Dendritic cell treated with granulocyte-macrophage colony-stimulating factor and Interleukin-4, amounts not matched to agents 40 ng/mL and 50 ng/mL, for 4 days (primary cell): ENCODE data around the gene USP48.

Experiments used
- H3K27ac Mint-ChIP-seq: one replicate; pipeline ENCODE4 v1.8.0; 2022; ENCODE audit warnings: mild to moderate bottlenecking, mixed read lengths
- H3K27me3 Mint-ChIP-seq: one replicate; pipeline ENCODE4 v1.8.0; 2022; ENCODE audit warnings: mild to moderate bottlenecking, mixed read lengths
- H3K36me3 Mint-ChIP-seq: one replicate; pipeline ENCODE4 v1.8.0; 2022; ENCODE audit warnings: low read depth, mixed read lengths
- H3K4me1 Mint-ChIP-seq: one replicate; pipeline ENCODE4 v1.8.0; 2022; ENCODE audit warnings: low read depth, mixed read lengths
- H3K4me3 Mint-ChIP-seq: one replicate; pipeline ENCODE4 v1.8.0; 2022; ENCODE audit warnings: mild to moderate bottlenecking, moderate library complexity, mixed read lengths
- H3K9me3 Mint-ChIP-seq: one replicate; pipeline ENCODE4 v1.8.0; 2022; ENCODE audit warnings: mixed read lengths
- intact Hi-C: fragments of 100-400 bp; cut with micrococcal nuclease; formaldehyde crosslinking; loops from one replicate; pipeline ENCODE4 v1.15.0; 2022

USP48 gene

GRCh38 chr1:21666576-21667320, 116.2 kb downstream of the USP48 start:
- no peaks in the 10 kb centered on the region for H3K36me3 Mint-ChIP-seq
- H3K27ac Mint-ChIP-seq, result peak overlapping the region; percentile 58
- peak overlapping the region; percentile 40 for H3K4me3 Mint-ChIP-seq
- intact Hi-C loops, result no loop called here
- H3K27me3 Mint-ChIP-seq, result peaks cover 73% of the 10 kb centered on the region
- no peaks in the 10 kb centered on the region for H3K9me3 Mint-ChIP-seq
- H3K4me1 Mint-ChIP-seq, result peaks cover 80% of the 10 kb centered on the region

- Mint-ChIP-seq H3K4me3 (peak overlapping the region; percentile 40), H3K4me1 (peaks cover 72% of the 10 kb centered on the region), H3K27me3 (peaks cover 68% of the 10 kb centered on the region), H3K27ac (peak overlapping the region; percentile 58), H3K9me3 (no peaks in the 10 kb centered on the region), H3K36me3 (no peaks in the 10 kb centered on the region)
- intact Hi-C loops, result no loop called here
Measured at GRCh38 chr1:21665711-21666575, 117.0 kb downstream of the USP48 start.

DNA sequence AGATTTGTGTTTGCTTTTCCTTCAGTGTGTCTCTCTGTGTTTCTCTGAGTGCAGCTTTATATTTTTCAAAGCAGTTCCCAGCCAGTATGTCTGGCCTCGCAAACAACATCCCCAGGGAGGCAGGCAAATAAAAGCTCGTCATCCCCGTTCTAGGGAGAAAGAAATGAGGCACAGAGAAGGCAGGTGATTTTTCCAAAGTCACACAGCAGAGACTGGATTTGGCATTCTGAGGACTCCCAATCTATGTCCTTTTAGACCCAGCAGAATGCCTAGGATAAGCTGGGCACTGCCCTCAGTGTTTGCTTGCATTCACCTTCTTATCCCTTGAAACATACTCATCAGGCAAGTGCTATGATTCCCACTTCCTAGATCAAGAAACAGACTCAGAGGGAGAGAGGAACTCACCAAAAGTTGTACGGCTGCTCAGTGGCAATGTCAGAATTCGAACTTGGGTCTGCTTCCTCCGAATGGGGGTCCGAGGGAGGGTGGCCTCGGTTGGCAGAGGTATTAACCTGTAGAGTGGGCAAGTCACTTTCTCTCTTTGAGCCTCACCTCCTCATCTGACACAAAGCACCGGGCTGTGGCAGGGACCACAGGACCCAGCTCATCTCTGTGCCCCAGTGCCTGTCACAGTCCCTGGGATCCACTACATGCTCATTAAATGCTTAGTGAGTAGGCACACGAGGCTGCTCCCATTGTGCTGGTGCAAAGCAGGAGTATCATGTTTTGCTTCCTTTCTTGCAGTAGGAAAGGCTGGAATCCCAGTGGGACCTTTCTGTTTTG, 118.0 kb downstream of the USP48 start:
- Mint-ChIP-seq H3K4me3 (no peak overlapping the region), H3K27ac (peak overlapping the region; percentile 58), H3K36me3 (peaks cover 5% of the 10 kb centered on the region), H3K4me1 (peaks cover 63% of the 10 kb centered on the region), H3K9me3 (no peaks in the 10 kb centered on the region), H3K27me3 (peaks cover 69% of the 10 kb centered on the region)
- intact Hi-C loops, result no loop called here

GRCh38 chr1:21663951-21664805, 118.8 kb downstream of the USP48 start:
- H3K36me3 Mint-ChIP-seq, result peaks cover 5% of the 10 kb centered on the region
- intact Hi-C loops, result no loop called here
- H3K9me3 Mint-ChIP-seq, result no peaks in the 10 kb centered on the region
- H3K27me3 Mint-ChIP-seq, result peaks cover 70% of the 10 kb centered on the region
- H3K4me3 Mint-ChIP-seq, result peak overlapping the region; percentile 25
- peaks cover 63% of the 10 kb centered on the region for H3K4me1 Mint-ChIP-seq
- H3K27ac Mint-ChIP-seq, result no peak overlapping the region

DNA sequence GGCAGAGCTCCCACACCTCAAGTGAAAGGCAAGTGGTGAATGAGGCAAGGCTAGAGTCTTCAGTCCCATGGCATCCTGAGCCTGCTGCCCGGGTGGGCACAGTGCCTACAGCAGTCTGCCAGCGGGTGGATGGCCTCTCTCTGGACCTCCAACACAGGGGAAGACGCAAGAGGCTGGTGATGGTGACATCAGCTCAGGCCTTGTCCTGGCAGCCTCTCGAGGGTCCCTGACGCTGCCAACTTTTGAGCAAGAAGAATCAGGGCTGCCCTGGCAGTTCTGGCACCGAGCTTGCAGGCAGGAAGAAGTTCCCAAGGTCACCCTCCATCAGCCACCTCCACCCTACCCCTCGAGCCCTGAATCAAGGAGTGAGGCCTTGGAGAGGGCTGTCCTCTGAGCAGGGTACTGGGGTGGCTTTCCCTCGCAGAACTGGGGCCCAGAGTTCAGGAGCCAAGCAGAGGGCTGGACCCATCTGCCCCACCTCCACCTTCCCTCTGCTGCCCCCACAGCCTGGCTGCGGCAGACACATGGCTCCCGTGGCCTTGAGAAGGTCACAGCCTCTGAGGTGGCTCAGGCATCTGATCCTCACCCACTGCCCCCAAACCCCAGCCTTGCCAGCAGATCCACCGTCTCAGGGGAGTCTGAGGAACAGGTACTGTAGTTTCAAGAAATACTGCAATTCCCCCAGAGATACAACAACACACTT, 119.5 kb downstream of the USP48 start:
- Mint-ChIP-seq H3K36me3 (peaks cover 5% of the 10 kb centered on the region), H3K27me3 (peaks cover 64% of the 10 kb centered on the region), H3K4me3 (no peak overlapping the region), H3K4me1 (peaks cover 57% of the 10 kb centered on the region), H3K9me3 (no peaks in the 10 kb centered on the region), H3K27ac (no peak overlapping the region)
- intact Hi-C loops, result no loop called here

GRCh38 chr1:21662426-21663247, 120.3 kb downstream of the USP48 start:
- no peak overlapping the region for H3K4me3 Mint-ChIP-seq
- peaks cover 58% of the 10 kb centered on the region for H3K27me3 Mint-ChIP-seq
- H3K9me3 Mint-ChIP-seq, result no peaks in the 10 kb centered on the region
- intact Hi-C loops, result no loop called here
- H3K36me3 Mint-ChIP-seq, result peaks cover 5% of the 10 kb centered on the region
- H3K27ac Mint-ChIP-seq, result no peak overlapping the region
- peaks cover 49% of the 10 kb centered on the region for H3K4me1 Mint-ChIP-seq

- Mint-ChIP-seq H3K36me3 (peaks cover 5% of the 10 kb centered on the region), H3K9me3 (no peaks in the 10 kb centered on the region), H3K4me1 (peaks cover 42% of the 10 kb centered on the region), H3K27me3 (peaks cover 59% of the 10 kb centered on the region), H3K4me3 (no peak overlapping the region), H3K27ac (no peak overlapping the region)
- intact Hi-C loops, result no loop called here
Measured at GRCh38 chr1:21661886-21662285, 121.1 kb downstream of the USP48 start.

GRCh38 chr1:21659924-21660326, 123.0 kb downstream of the USP48 start:
- Mint-ChIP-seq H3K4me1 (peaks cover 22% of the 10 kb centered on the region), H3K27me3 (peaks cover 55% of the 10 kb centered on the region), H3K9me3 (no peaks in the 10 kb centered on the region), H3K36me3 (peaks cover 5% of the 10 kb centered on the region), H3K4me3 (no peak overlapping the region), H3K27ac (no peak overlapping the region)
- intact Hi-C loops, result loop anchor here (1.0 to 10.0 kb wide), 3 partner anchors 125 to 290 kb away; partner anchors contain the start of gene ALPL

DNA sequence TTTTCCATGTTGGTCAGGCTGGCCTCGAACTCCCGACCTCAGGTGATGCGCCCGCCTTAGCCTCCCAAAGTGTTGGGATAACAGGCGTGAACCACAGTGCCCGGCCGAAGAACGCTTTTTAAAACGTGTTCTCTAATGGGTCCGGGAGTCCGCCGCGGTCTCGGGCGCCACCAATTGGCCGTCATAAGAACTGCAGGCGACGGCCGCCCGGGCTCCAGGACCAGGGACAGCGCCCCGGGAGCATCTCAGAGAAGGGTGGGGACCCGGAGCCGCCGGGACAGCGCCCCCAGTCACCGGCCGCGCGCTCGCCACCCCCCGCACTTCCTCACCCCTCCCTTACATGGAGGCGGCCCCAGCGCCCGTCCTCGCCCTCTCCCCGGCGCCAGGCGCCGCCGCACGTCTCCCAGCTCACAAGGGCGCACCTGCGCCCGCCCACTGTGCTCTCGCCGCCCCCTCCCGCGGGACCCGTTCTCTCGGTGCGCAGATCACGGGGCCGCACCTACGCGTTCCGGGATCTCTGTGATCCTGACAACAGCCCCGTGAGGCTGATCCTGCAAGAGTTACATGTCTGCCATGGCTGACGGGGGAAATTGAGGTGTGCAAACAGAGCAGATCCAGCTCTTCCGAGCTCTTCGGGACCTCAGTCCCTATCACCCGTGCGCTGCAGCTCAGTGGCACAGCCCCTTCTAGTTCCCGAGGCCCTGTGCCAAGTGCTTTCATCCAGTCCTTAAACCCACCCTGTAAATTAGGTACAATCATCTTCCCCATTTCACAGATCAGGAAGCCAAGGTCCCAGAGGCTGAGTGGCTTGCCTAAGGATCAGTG, 123.6 kb downstream of the USP48 start:
- intact Hi-C loops, result loop anchor here (1.0 to 10.0 kb wide), 3 partner anchors 125 to 289 kb away; partner anchors contain the start of gene ALPL
- H3K4me3 Mint-ChIP-seq, result peak overlapping the region; percentile 23

DNA sequence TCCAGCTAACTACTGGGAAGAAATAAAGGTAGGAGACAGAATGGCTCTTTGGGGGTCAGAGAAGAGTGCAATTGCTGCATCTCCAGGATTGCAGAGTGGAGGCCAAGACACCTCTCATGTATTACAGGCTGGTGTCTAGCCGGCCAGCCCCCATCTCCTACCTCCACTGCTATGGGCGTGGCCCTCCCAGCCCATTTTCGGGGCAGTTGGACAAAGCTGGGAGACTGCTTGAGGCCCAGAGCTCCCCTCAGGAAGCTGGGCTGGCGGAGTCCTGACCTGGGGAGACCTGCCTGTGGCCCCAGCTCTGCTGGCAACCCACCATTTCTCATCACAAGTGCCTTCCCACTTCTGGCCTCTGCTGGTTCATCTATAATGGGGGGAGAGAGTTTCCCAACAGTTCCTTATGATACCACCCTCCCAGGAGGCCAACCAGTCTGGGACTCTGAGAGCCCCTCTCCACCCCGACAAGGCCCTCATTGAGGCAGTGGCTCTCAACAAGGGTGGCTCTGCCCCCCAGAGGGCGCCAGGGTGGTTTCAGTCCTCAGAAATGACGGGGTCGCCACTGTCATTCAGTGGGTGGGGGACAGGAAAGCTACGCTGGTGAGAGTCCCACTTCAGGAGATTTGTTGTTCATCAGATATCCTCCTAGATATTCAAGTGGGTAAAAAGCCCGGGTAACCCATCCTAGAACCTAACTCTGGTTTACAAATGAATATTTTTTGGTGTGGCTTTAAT, 125.3 kb downstream of the USP48 start:
- Mint-ChIP-seq H3K36me3 (peaks cover 5% of the 10 kb centered on the region), H3K4me3 (no peak overlapping the region), H3K27me3 (peaks cover 68% of the 10 kb centered on the region), H3K27ac (no peak overlapping the region), H3K9me3 (no peaks in the 10 kb centered on the region), H3K4me1 (peaks cover 15% of the 10 kb centered on the region)
- intact Hi-C loops, result loop anchor here (2.0 to 10.0 kb wide), 2 partner anchors 123 to 149 kb away; partner anchors contain the start of gene ALPL

More for the DNA sequence above, 123.6 kb downstream of the USP48 start:
- H3K9me3 Mint-ChIP-seq, result no peaks in the 10 kb centered on the region
- H3K27ac Mint-ChIP-seq, result no peak overlapping the region
- H3K4me1 Mint-ChIP-seq, result peaks cover 17% of the 10 kb centered on the region
- H3K27me3 Mint-ChIP-seq, result peaks cover 62% of the 10 kb centered on the region
- H3K36me3 Mint-ChIP-seq, result peaks cover 5% of the 10 kb centered on the region

DNA sequence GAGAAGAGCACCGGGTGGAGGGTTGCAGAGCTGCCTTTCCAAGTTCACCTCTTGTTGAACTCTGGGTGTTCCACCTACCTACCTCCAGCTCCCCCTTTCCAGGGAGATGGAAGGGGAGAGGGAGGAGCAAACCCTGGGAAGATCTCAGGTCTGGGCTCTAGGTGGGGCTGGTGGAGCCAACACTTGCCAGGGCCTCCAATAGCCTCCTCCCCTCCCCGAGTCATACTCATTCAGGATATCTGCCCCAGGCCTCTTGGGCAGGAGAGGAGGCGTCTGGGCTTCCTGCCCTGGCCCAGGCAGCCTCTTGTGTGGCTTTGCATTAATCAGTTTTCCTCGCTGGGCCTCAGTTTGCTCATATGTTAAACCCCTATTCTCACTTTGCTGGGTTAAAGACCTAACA, 127.2 kb downstream of the USP48 start:
- no peaks in the 10 kb centered on the region for H3K9me3 Mint-ChIP-seq
- no peak overlapping the region for H3K27ac Mint-ChIP-seq
- intact Hi-C loops, result loop anchor here (10.0 kb wide), 1 partner anchor 121 kb away; no protein-coding TSS in a partner anchor
- H3K36me3 Mint-ChIP-seq, result peaks cover 4% of the 10 kb centered on the region
- peaks cover 31% of the 10 kb centered on the region for H3K4me1 Mint-ChIP-seq
- H3K4me3 Mint-ChIP-seq, result no peak overlapping the region
- peaks cover 69% of the 10 kb centered on the region for H3K27me3 Mint-ChIP-seq
